Stimulated activated CD8-positive, alpha-beta memory T cell treated with anti-CD3 and anti-CD28 coated beads, Interleukin-15, amount 100 ng/mL, for 4 hours (primary cell): ENCODE measurements around the gene CCDC82.
A peak's percentile ranks its signal among the peaks of the same experiment; 100 is the strongest.
"Not testable (repeated sequence)": the region's sequence is repeated elsewhere in the genome, so short reads cannot be mapped to it uniquely, and the experiment has no call there.

Experiments
- DNase-seq, 2 donors: peaks; one replicate each; pipeline ENCODE4 v3.0.0-alpha.2; 2020; ENCODE audit warnings: low read depth in 2 of 2

Gene CCDC82

GRCh38 chr11:96389720-96390487, at the start of gene CCDC82, which contains the start of gene JRKL:
Gene CCDC82, minus strand, starts transcription at chr11:96389912. Its CDS starts 5,165 bp downstream, at chr11:96384747.
Gene JRKL, plus strand, starts transcription at chr11:96390013. Its CDS starts 637 bp downstream, at chr11:96390650.
- DNase-seq = peak; percentile 96 to 98

- DNase-seq = not testable (repeated sequence)
These were observed 42.9 kb upstream of the CCDC82 start for GRCh38 chr11:96432654-96433053.

GRCh38 chr11:96430668-96431067, 41.0 kb upstream of the CCDC82 start:
- no peak for DNase-seq

- no peak for DNase-seq
These were observed 35.0 kb upstream of the CCDC82 start for GRCh38 chr11:96424693-96425092.

GRCh38 chr11:96413408-96413807, 23.7 kb upstream of the CCDC82 start:
- no peak for DNase-seq

- no peak for DNase-seq
These were observed 23.2 kb upstream of the CCDC82 start for GRCh38 chr11:96412761-96413381.

- not testable (repeated sequence) for DNase-seq
These were observed 21.7 kb upstream of the CCDC82 start for GRCh38 chr11:96411412-96411811.

- no peak for DNase-seq
These were observed 11.0 kb upstream of the CCDC82 start for GRCh38 chr11:96400697-96401096.

GRCh38 chr11:96397863-96398262, 8.2 kb upstream of the CCDC82 start:
- DNase-seq = no peak

- DNase-seq = no peak
These were observed 6.9 kb upstream of the CCDC82 start for GRCh38 chr11:96396637-96397036.

- DNase-seq = no peak
These were observed 5.1 kb upstream of the CCDC82 start for GRCh38 chr11:96394773-96395172.

- DNase-seq = no peak
These were observed 4.1 kb upstream of the CCDC82 start for GRCh38 chr11:96393753-96394348.

GRCh38 chr11:96391698-96392307, 2.1 kb upstream of the CCDC82 start:
- DNase-seq = no peak

GRCh38 chr11:96390488-96390792, 728 bp upstream of the CCDC82 start:
- DNase-seq = no peak

- DNase-seq = no peak
These were observed 607 bp downstream of the CCDC82 start for GRCh38 chr11:96388891-96389719.

GRCh38 chr11:96385187-96385586, 4.5 kb downstream of the CCDC82 start:
- no peak for DNase-seq

GRCh38 chr11:96384156-96384555, 5.6 kb downstream of the CCDC82 start:
- no peak for DNase-seq

GRCh38 chr11:96376796-96377195, 12.9 kb downstream of the CCDC82 start:
- DNase-seq = no peak

- no peak for DNase-seq
These were observed 15.9 kb downstream of the CCDC82 start for GRCh38 chr11:96373826-96374225.

GRCh38 chr11:96367342-96367741, 22.4 kb downstream of the CCDC82 start:
- no peak for DNase-seq

- DNase-seq = no peak
These were observed 23.7 kb downstream of the CCDC82 start for GRCh38 chr11:96366024-96366423.

GRCh38 chr11:96365493-96365892, 24.2 kb downstream of the CCDC82 start:
- DNase-seq = no peak
